Measurements from ENCODE around the gene KLHL29.

KLHL29 gene

DNA sequence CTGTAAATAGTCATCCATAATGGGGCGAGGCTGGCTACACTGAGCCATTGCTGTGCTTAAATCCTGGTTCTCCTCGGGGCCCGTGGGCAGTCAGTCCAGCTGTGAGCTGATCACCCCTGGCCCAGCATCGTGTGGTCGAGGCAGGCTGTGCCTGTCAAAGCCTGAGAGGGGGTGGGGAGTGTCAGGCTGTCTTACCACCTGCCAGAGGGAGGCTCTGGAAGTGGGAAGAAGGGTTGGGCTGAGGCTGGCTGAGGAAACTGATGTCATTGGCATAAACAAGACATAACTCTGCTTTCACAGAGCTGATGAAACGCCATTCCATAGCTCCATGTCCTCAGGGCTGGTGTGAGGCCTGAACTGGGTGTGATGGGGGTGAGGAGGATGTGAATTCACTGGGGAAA, 49.7 kb downstream of the KLHL29 start:
- no peak for TF ChIP-seq EZH2phosphoT487 (IDR thresholded peaks at IDR 0.05; ENCODE audit: borderline replicate concordance, low read length)
- TF ChIP-seq, protein P1, sequence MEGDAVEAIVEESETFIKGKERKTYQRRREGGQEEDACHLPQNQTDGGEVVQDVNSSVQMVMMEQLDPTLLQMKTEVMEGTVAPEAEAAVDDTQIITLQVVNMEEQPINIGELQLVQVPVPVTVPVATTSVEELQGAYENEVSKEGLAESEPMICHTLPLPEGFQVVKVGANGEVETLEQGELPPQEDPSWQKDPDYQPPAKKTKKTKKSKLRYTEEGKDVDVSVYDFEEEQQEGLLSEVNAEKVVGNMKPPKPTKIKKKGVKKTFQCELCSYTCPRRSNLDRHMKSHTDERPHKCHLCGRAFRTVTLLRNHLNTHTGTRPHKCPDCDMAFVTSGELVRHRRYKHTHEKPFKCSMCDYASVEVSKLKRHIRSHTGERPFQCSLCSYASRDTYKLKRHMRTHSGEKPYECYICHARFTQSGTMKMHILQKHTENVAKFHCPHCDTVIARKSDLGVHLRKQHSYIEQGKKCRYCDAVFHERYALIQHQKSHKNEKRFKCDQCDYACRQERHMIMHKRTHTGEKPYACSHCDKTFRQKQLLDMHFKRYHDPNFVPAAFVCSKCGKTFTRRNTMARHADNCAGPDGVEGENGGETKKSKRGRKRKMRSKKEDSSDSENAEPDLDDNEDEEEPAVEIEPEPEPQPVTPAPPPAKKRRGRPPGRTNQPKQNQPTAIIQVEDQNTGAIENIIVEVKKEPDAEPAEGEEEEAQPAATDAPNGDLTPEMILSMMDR (IDR thresholded peaks at IDR 0.05; ENCODE audit: low read depth, low read length, poor library complexity, severe bottlenecking), result no peak
- Histone ChIP-seq H3K9me3 (ENCODE audit: control insufficient read depth, insufficient read depth, low read length) (no peaks in the 10 kb centered on the region), H3K9me2 (replicated peaks; ENCODE audit: control insufficient read depth, low read length) (no peaks in the 10 kb centered on the region), H3K4me3 (ENCODE audit: low read length) (no peak overlapping the region), H3K27me3 (ENCODE audit: control insufficient read depth, low read length) (no peaks in the 10 kb centered on the region), H4K20me1 (ENCODE audit: control insufficient read depth, insufficient read depth, low read depth, low read length) (no peaks in the 10 kb centered on the region), H3K27ac (ENCODE audit: low read depth, low read length) (no peak overlapping the region), H3K36me3 (ENCODE audit: control insufficient read depth, low read length) (no peaks in the 10 kb centered on the region), H3K79me2 (ENCODE audit: control insufficient read depth, low read length) (no peaks in the 10 kb centered on the region), H3K4me2 (ENCODE audit: low read length) (no peak overlapping the region), H3K4me1 (ENCODE audit: control insufficient read depth, low read length) (no peaks in the 10 kb centered on the region), H3F3A (ENCODE audit: control insufficient read depth, insufficient read depth) (no peaks in the 10 kb centered on the region)

DNA sequence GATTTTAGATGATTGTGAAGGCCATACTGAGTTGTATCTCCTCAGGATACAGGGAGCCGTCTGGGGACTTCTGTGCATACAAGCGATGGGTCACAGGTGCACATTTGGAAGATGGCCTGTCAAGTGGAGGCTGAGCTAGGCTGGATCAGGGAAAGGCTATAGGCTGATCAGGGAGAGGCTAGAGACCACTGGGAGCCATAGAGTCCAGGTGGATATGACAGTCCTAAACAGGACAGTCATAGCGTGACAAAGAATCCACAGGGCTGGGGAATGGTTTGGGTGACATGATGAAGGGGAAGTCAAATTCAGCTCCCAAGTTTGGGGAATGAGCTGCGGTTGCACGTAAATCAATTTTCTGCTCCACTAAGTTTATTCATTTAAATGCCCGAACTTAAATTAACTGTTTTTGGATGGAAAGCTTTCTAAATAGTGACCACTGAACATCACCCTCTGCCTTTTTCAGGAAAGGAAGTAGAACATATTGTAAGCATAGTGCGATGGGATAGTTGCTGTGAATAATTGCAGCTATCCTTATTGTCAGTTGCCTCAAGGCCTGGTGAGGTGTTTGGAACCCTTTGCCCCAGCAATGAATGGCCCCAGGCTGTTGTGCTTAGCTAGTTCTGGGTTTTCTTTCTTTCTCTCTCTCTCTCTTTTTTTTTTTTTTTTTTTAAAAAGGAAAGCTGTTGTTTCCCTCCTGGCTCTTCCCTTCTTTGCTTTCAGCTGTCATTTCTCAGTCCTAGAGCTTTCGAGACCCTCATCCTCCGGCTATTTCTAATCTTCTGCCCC, 50.5 kb downstream of the KLHL29 start:
- H3K4me3 ChIP-seq (ENCODE audit: low read length), result no peak overlapping the region
- H3K4me1 ChIP-seq (ENCODE audit: control insufficient read depth, low read length), result no peaks in the 10 kb centered on the region
- TF ChIP-seq, protein P1 (IDR thresholded peaks at IDR 0.05; ENCODE audit: low read depth, low read length, poor library complexity, severe bottlenecking), result no peak
- TF ChIP-seq EZH2phosphoT487 (IDR thresholded peaks at IDR 0.05; ENCODE audit: borderline replicate concordance, low read length), result no peak
- H4K20me1 ChIP-seq (ENCODE audit: control insufficient read depth, insufficient read depth, low read depth, low read length), result no peaks in the 10 kb centered on the region
- no peaks in the 10 kb centered on the region for H3K36me3 ChIP-seq (ENCODE audit: control insufficient read depth, low read length)
- H3F3A ChIP-seq (ENCODE audit: control insufficient read depth, insufficient read depth), result no peaks in the 10 kb centered on the region
- no peak overlapping the region for H3K4me2 ChIP-seq (ENCODE audit: low read length)
- H3K9me2 ChIP-seq (replicated peaks; ENCODE audit: control insufficient read depth, low read length), result no peaks in the 10 kb centered on the region
- no peak overlapping the region for H3K27ac ChIP-seq (ENCODE audit: low read depth, low read length)
- H3K79me2 ChIP-seq (ENCODE audit: control insufficient read depth, low read length), result no peaks in the 10 kb centered on the region
- no peaks in the 10 kb centered on the region for H3K27me3 ChIP-seq (ENCODE audit: control insufficient read depth, low read length)
- no peaks in the 10 kb centered on the region for H3K9me3 ChIP-seq (ENCODE audit: control insufficient read depth, insufficient read depth, low read length)

DNA sequence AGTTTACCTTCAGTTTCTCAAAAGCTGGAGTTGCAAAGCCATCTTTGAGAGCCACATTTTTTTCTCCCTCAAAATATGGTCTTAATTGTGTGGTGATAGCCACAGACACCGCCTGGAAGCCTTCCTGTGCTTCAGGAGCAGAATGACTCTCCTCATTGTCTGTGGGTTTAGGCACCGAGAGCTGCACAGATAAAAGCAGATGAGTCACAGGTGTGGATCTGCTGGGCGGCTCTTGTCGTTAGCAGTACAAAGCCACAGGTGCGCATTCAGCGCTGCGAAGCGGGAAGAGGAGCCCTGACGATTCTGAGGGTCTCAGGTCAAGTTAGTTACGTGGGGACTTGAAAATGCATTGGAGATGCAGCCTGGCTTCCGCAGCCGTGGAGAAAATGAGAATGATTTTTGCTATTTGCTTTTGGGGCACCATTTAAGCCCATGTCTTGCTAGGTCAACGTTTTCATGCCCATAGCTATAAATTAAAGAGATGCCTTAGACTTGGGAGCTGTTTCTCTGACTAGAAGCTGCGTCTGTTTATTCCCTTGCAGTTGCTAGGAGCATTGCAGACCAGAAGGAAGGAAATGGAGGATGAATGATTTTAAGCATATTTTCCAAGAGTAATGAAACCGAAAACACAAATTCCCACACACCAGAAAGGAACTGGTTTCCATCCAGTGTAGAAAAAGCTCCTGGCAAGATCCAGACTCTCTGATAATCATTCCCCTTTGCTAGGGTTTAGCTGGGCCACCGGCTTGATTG, 51.5 kb downstream of the KLHL29 start:
- no peaks in the 10 kb centered on the region for H3K4me1 ChIP-seq (ENCODE audit: control insufficient read depth, low read length)
- no peak overlapping the region for H3K27ac ChIP-seq (ENCODE audit: low read depth, low read length)
- H3K4me3 ChIP-seq (ENCODE audit: low read length), result no peak overlapping the region
- H3K79me2 ChIP-seq (ENCODE audit: control insufficient read depth, low read length), result no peaks in the 10 kb centered on the region
- H3K9me3 ChIP-seq (ENCODE audit: control insufficient read depth, insufficient read depth, low read length), result no peaks in the 10 kb centered on the region
- no peaks in the 10 kb centered on the region for H3K36me3 ChIP-seq (ENCODE audit: control insufficient read depth, low read length)
- no peaks in the 10 kb centered on the region for H3F3A ChIP-seq (ENCODE audit: control insufficient read depth, insufficient read depth)
- no peaks in the 10 kb centered on the region for H3K27me3 ChIP-seq (ENCODE audit: control insufficient read depth, low read length)
- H4K20me1 ChIP-seq (ENCODE audit: control insufficient read depth, insufficient read depth, low read depth, low read length), result no peaks in the 10 kb centered on the region
- TF ChIP-seq EZH2phosphoT487 (IDR thresholded peaks at IDR 0.05; ENCODE audit: borderline replicate concordance, low read length), result no peak
- TF ChIP-seq, protein P1 (IDR thresholded peaks at IDR 0.05; ENCODE audit: low read depth, low read length, poor library complexity, severe bottlenecking), result no peak
- no peaks in the 10 kb centered on the region for H3K9me2 ChIP-seq (replicated peaks; ENCODE audit: control insufficient read depth, low read length)
- H3K4me2 ChIP-seq (ENCODE audit: low read length), result no peak overlapping the region
